ENCODE data around the gene SH3PXD2A. TPM values are rescaled to one million over a fixed set of nuclear protein-coding genes. Genes with fewer than 3 reads are reported as not detected.

SH3PXD2A gene
- total and polyA plus RNA-seq, 2 of the 4 experiments (the other 2 are of a cell fraction) = 6.3 to 23.0 TPM

DNA sequence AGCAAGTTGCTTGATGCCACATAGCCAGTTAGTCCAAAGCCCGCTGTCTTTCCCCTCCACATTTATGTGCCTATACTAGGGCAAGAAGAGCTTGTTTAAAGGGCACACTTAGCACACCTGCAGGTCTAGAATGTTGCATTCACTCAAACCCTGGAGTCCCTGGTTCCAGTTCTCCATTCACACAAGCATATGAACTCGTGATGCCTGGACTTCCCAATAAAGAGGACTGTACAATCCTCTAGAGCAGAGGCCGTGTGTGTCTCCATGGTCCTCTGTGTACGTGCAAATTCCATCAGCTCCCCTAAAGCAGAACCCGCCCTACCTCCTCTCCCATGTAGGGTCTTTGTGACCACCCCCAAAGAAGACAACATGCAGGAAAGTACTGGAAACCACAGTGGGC, 3.0 kb upstream of the SH3PXD2A start:
- Histone ChIP-seq H3K4me3 (ENCODE audit: insufficient read depth, low read depth, low read length) (no peak overlapping the region), H3K4ac (ENCODE audit: low read depth, low read length) (no peak overlapping the region), H4K20me1 (ENCODE audit: insufficient read depth, low read length) (no peaks in the 10 kb centered on the region), H2BK5ac (ENCODE audit: low read depth, low read length, poor library complexity, severe bottlenecking) (no peak overlapping the region), H3K9me3 (ENCODE audit: control insufficient read depth, insufficient read depth, low read length) (no peaks in the 10 kb centered on the region), H2AK9ac (replicated peaks; ENCODE audit: low read depth, low read length, poor library complexity) (no peak overlapping the region), H3K4me2 (ENCODE audit: low read depth, low read length) (no peak overlapping the region), H3K27ac (ENCODE audit: insufficient read depth, low read length) (no peak overlapping the region), H3K79me1 (ENCODE audit: low read depth in 1 of 2, low read length in 2 of 2) (peaks cover 5 to 17% of the 10 kb centered on the region in 2 experiments; a peak in 3 of 4 replicates), H3K23ac (ENCODE audit: low read depth, low read length) (no peak overlapping the region), H3K36me3 (ENCODE audit: control insufficient read depth, insufficient read depth, low read length) (no peaks in the 10 kb centered on the region), H2AK5ac (ENCODE audit: low read depth, low read length) (no peak overlapping the region; the same call in 1 of the 2 replicates), H3K4me1 (ENCODE audit: control insufficient read depth, insufficient read depth, low read length) (peaks cover 13% of the 10 kb centered on the region; the same call in 1 of the 2 replicates), H3K9ac (ENCODE audit: low read depth, low read length) (no peak overlapping the region), H4K5ac (ENCODE audit: low read depth, low read length) (no peak overlapping the region), H2AFZ (replicated peaks; ENCODE audit: low read length, poor library complexity) (no peak overlapping the region), H3K56ac (ENCODE audit: extremely low read depth, insufficient read depth, low read length) (no peak overlapping the region), H2BK15ac (ENCODE audit: low read depth, low read length) (no peak overlapping the region), H2BK120ac (ENCODE audit: low read depth, low read length) (no peak overlapping the region), H4K91ac (ENCODE audit: insufficient read depth, low read depth, low read length) (no peak overlapping the region), H3K14ac (replicated peaks; ENCODE audit: low read depth, low read length) (no peak overlapping the region), H2BK20ac (ENCODE audit: low read depth, low read length) (no peak overlapping the region), H4K8ac (ENCODE audit: low read depth in 2 of 2, low read length in 2 of 2) (no peak overlapping the region), H3K27me3 (ENCODE audit: control insufficient read depth, insufficient read depth, low read length) (no peaks in the 10 kb centered on the region), H3K9me1 (ENCODE audit: insufficient read depth, low read length) (no peaks in the 10 kb centered on the region; the same call in 1 of the 2 replicates), H3K18ac (ENCODE audit: low read depth, low read length) (no peak overlapping the region)
- DNase-seq (no peak), ATAC-seq (ENCODE audit: low read depth) (no peak)
- ChIA-PET POLR2A (ENCODE audit: unreplicated experiment) (no interaction called here), CTCF (interaction anchor here (1.0 kb wide), 1 partner anchor 12 kb away, joined by 4 read pairs; no protein-coding TSS in a partner anchor)
- intact Hi-C loops (cut with micrococcal nuclease) (loop anchor here (5.0 kb wide), 1 partner anchor 261 kb away; no protein-coding TSS in a partner anchor), in situ Hi-C loops (cut with MboI; ENCODE audit: low sequenced_read_pairs) (loop anchor here (5.0 to 10.0 kb wide), 2 partner anchors 141 to 264 kb away; no protein-coding TSS in a partner anchor), dilution Hi-C loops (cut with HindIII; ENCODE audit: low sequenced_read_pairs, unreplicated experiment) (loop anchor here (25.0 kb wide), 1 partner anchor 146 kb away; no protein-coding TSS in a partner anchor)
- 86% methylated on average over 1 of the region's 5 CpGs; no CpG with 5 or more reads in 1 of the 2 experiments for WGBS, 2 experiments (ENCODE audit: extremely low coverage in 2 of 2, insufficient read length in 1 of 2)
- TF ChIP-seq CEBPB (IDR thresholded peaks at IDR 0.05; ENCODE audit: low read depth, low read length) = no peak
- no peak for TF ChIP-seq RCOR1 (IDR thresholded peaks at IDR 0.05; ENCODE audit: insufficient replicate concordance, low read length)
- no peak for TF ChIP-seq CHD1 (IDR thresholded peaks at IDR 0.05; ENCODE audit: low read depth, low read length)
- TF ChIP-seq RAD21 (IDR thresholded peaks at IDR 0.05; ENCODE audit: low read length) = no peak
- no peak for TF ChIP-seq MAFK (IDR thresholded peaks at IDR 0.05; ENCODE audit: low read depth, low read length)
- no peak for TF ChIP-seq MAZ (IDR thresholded peaks at IDR 0.05; ENCODE audit: borderline replicate concordance, low read depth, low read length)
- no peak for TF ChIP-seq SMC3 (IDR thresholded peaks at IDR 0.05; ENCODE audit: low read depth, low read length)
- TF ChIP-seq, protein P1, sequence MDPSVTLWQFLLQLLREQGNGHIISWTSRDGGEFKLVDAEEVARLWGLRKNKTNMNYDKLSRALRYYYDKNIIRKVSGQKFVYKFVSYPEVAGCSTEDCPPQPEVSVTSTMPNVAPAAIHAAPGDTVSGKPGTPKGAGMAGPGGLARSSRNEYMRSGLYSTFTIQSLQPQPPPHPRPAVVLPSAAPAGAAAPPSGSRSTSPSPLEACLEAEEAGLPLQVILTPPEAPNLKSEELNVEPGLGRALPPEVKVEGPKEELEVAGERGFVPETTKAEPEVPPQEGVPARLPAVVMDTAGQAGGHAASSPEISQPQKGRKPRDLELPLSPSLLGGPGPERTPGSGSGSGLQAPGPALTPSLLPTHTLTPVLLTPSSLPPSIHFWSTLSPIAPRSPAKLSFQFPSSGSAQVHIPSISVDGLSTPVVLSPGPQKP (IDR thresholded peaks at IDR 0.05; ENCODE audit: borderline replicate concordance, low read depth, low read length) = no peak
- no peak for TF ChIP-seq RFX5 (IDR thresholded peaks at IDR 0.05; ENCODE audit: low read depth, low read length)
- TF ChIP-seq, protein P2, sequence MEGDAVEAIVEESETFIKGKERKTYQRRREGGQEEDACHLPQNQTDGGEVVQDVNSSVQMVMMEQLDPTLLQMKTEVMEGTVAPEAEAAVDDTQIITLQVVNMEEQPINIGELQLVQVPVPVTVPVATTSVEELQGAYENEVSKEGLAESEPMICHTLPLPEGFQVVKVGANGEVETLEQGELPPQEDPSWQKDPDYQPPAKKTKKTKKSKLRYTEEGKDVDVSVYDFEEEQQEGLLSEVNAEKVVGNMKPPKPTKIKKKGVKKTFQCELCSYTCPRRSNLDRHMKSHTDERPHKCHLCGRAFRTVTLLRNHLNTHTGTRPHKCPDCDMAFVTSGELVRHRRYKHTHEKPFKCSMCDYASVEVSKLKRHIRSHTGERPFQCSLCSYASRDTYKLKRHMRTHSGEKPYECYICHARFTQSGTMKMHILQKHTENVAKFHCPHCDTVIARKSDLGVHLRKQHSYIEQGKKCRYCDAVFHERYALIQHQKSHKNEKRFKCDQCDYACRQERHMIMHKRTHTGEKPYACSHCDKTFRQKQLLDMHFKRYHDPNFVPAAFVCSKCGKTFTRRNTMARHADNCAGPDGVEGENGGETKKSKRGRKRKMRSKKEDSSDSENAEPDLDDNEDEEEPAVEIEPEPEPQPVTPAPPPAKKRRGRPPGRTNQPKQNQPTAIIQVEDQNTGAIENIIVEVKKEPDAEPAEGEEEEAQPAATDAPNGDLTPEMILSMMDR (conservative IDR thresholded peaks at IDR 0.05; ENCODE audit: low read depth, low read length) = no peak
- TF ChIP-seq, protein P3, sequence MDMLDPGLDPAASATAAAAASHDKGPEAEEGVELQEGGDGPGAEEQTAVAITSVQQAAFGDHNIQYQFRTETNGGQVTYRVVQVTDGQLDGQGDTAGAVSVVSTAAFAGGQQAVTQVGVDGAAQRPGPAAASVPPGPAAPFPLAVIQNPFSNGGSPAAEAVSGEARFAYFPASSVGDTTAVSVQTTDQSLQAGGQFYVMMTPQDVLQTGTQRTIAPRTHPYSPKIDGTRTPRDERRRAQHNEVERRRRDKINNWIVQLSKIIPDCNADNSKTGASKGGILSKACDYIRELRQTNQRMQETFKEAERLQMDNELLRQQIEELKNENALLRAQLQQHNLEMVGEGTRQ (IDR thresholded peaks at IDR 0.05; ENCODE audit: low read depth, low read length) = no peak
- BruUV-seq (replicated peaks) = no TSS peak
